WTC11 (cell line): Measurements from ENCODE around the gene MAST1. TPM values are rescaled to one million over a fixed set of nuclear protein-coding genes. Genes with fewer than 3 reads are reported as not detected.

Source experiments
- ATAC-seq: fragments of 200-7000 bp; cut with Tn5 transposase; 2 replicates; pipeline ENCODE4 v1.10.0; 2021; ENCODE audit warnings: mild to moderate bottlenecking, moderate library complexity
- CTCF ChIA-PET: fragments of 300-600 bp; sonication (Branson Sonifier 250); formaldehyde crosslinking; loops from one replicate; lab custom pipeline; 2021; ENCODE audit warnings: antibody characterized with exemption; lab: Charles Lee
- POLR2A ChIA-PET: fragments of 350-600 bp; sonication (Branson Sonifier 250); formaldehyde crosslinking; loops from one replicate; lab custom pipeline; 2021; ENCODE audit warnings: antibody characterized with exemption; lab: Charles Lee
- DNase-seq: peaks from one replicate; pipeline ENCODE4 v3.0.0; 2021; ENCODE audit warnings: low spot score
- H3K27ac Mint-ChIP-seq: 2 replicates; pipeline ENCODE4 v1.8.0; 2021; ENCODE audit warnings: mixed read lengths
- H3K27me3 Mint-ChIP-seq: 2 replicates; pipeline ENCODE4 v1.8.0; 2021; ENCODE audit warnings: low read depth, mild to moderate bottlenecking, moderate library complexity, mixed read lengths
- H3K36me3 Mint-ChIP-seq: 2 replicates; pipeline ENCODE4 v1.8.0; 2021; ENCODE audit warnings: mixed read lengths
- H3K4me1 Mint-ChIP-seq: 2 replicates; pipeline ENCODE4 v1.8.0; 2022; ENCODE audit warnings: mixed read lengths
- H3K4me3 Mint-ChIP-seq: 2 replicates; pipeline ENCODE4 v1.8.0; 2021; ENCODE audit warnings: mild to moderate bottlenecking, moderate library complexity, mixed read lengths
- H3K9me3 Mint-ChIP-seq: 2 replicates; pipeline ENCODE4 v1.8.0; 2021; ENCODE audit warnings: mixed read lengths
- ETV6 ChIP-seq: sonication (generic); formaldehyde crosslinking; IDR thresholded peaks from 2 replicates; pipeline ENCODE4 v1.8.1; 2022; ENCODE audit warnings: mild to moderate bottlenecking, missing genetic modification reagents
- GABPB1 ChIP-seq: sonication (generic); formaldehyde crosslinking; IDR thresholded peaks from 2 replicates; pipeline ENCODE4 v1.8.1; 2023; ENCODE audit warnings: mild to moderate bottlenecking, missing genetic modification reagents
- GTF2I ChIP-seq: fragments of 250-450 bp; sonication (Bioruptor Pico); conservative IDR thresholded peaks from 2 replicates; pipeline ENCODE4 v1.4.0; 2021; ENCODE audit warnings: mild to moderate bottlenecking
- HMGA2 ChIP-seq: fragments of 250-450 bp; sonication (Bioruptor Pico); IDR thresholded peaks from 2 replicates; pipeline ENCODE4 v1.4.0; 2021; ENCODE audit warnings: mild to moderate bottlenecking, moderate library complexity
- KAT7 ChIP-seq: sonication (generic); formaldehyde crosslinking; IDR thresholded peaks from 2 replicates; pipeline ENCODE4 v1.8.1; 2023; ENCODE audit warnings: missing genetic modification reagents, mild to moderate bottlenecking, borderline replicate concordance
- NFYB ChIP-seq: sonication (generic); formaldehyde crosslinking; conservative IDR thresholded peaks from 2 replicates; pipeline ENCODE4 v1.8.0; 2022; ENCODE audit warnings: low read depth, missing genetic modification reagents
- SOX15 ChIP-seq: fragments of 250-450 bp; sonication (Bioruptor Pico); IDR thresholded peaks from 2 replicates; pipeline ENCODE4 v1.9.0; 2021; ENCODE audit warnings: mild to moderate bottlenecking
- SP1 ChIP-seq: sonication (generic); formaldehyde crosslinking; conservative IDR thresholded peaks from 2 replicates; pipeline ENCODE4 v1.8.1; 2022; ENCODE audit warnings: missing genetic modification reagents
- TEAD1 ChIP-seq: sonication (generic); formaldehyde crosslinking; IDR thresholded peaks from 2 replicates; pipeline ENCODE4 v1.8.0; 2022; ENCODE audit warnings: mild to moderate bottlenecking, missing genetic modification reagents
- ZBTB21 ChIP-seq: sonication (generic); formaldehyde crosslinking; IDR thresholded peaks from 2 replicates; pipeline ENCODE4 v1.8.1; 2023; ENCODE audit warnings: mild to moderate bottlenecking, missing genetic modification reagents, borderline replicate concordance
- ZNF219 ChIP-seq: sonication (generic); formaldehyde crosslinking; IDR thresholded peaks from 2 replicates; pipeline ENCODE4 v1.8.0; 2023; ENCODE audit warnings: missing genetic modification reagents, mild to moderate bottlenecking, borderline replicate concordance
- ZNF423 ChIP-seq: fragments of 250-450 bp; sonication (Bioruptor Pico); IDR thresholded peaks from 2 replicates; pipeline ENCODE4 v2.1.2; 2022; ENCODE audit warnings: mild to moderate bottlenecking, moderate library complexity
- total RNA-seq: library from RNA; stranded (reverse); gene quantifications from 3 replicates; pipeline ENCODE4 v1.2.3, GENCODE V29; 2021
- TF ChIP-seq, protein P1 (sequence below): sonication (generic); formaldehyde crosslinking; IDR thresholded peaks from 2 replicates; pipeline ENCODE4 v1.8.1; 2023; ENCODE audit warnings: mild to moderate bottlenecking, missing genetic modification reagents
- TF ChIP-seq, protein P2 (sequence below): fragments of 250-450 bp; sonication (Bioruptor Pico); IDR thresholded peaks from 2 replicates; pipeline ENCODE4 v1.9.0; 2021; ENCODE audit warnings: moderate library complexity, mild to moderate bottlenecking, inconsistent platforms, borderline replicate concordance
- TF ChIP-seq, protein P3 (sequence below): sonication (generic); formaldehyde crosslinking; IDR thresholded peaks from 2 replicates; pipeline ENCODE4 v1.8.1; 2022; ENCODE audit warnings: low read depth, missing genetic modification reagents, borderline replicate concordance
- TF ChIP-seq, protein P4 (sequence below): sonication (generic); formaldehyde crosslinking; IDR thresholded peaks from 2 replicates; pipeline ENCODE4 v1.8.0; 2023; ENCODE audit warnings: missing genetic modification reagents, mild to moderate bottlenecking, borderline replicate concordance
- TF ChIP-seq, protein P5 (sequence below): sonication (generic); formaldehyde crosslinking; IDR thresholded peaks from 2 replicates; pipeline ENCODE4 v1.8.0; 2022; ENCODE audit warnings: mild to moderate bottlenecking, missing genetic modification reagents
- TF ChIP-seq, protein P6 (sequence below): sonication (generic); formaldehyde crosslinking; IDR thresholded peaks from 2 replicates; pipeline ENCODE4 v1.8.1; 2022; ENCODE audit warnings: mild to moderate bottlenecking, moderate library complexity, missing genetic modification reagents

Gene MAST1
- total RNA-seq, 1 experiment from 2014 or later, result 24.3 TPM

DNA sequence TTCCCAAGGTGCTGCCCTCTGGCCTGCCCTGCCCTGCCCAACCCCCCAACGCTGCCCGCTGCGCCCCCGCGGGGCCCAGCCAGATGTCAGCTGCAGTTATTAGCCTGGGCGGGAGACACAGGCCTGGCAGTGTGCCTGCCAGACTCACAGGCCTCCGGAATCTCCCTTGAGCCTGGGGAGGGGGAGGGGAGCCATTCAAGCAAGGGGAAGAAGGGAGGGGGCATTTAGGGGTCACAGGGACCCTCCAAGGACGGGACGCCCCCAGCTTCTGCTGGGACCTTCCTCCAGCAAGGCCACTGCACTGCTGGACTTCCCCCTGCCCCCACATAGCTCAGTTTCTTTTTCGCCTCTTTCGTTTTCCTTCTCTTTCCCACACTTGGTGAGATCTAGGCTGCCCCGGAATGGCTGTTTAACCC lies 49.6 kb upstream of the MAST1 start:
- no peaks in the 10 kb centered on the region for H3K36me3 Mint-ChIP-seq
- H3K4me3 Mint-ChIP-seq, result peak overlapping the region; percentile 78
- CTCF ChIA-PET, result interaction anchor here (0.6 to 3.4 kb wide), 9 partner anchors 11 to 97 kb away, joined by 3 to 29 read pairs (median 7); partner anchors contain the start of gene HOOK2
- no peak for ATAC-seq
- TF ChIP-seq, protein P1, sequence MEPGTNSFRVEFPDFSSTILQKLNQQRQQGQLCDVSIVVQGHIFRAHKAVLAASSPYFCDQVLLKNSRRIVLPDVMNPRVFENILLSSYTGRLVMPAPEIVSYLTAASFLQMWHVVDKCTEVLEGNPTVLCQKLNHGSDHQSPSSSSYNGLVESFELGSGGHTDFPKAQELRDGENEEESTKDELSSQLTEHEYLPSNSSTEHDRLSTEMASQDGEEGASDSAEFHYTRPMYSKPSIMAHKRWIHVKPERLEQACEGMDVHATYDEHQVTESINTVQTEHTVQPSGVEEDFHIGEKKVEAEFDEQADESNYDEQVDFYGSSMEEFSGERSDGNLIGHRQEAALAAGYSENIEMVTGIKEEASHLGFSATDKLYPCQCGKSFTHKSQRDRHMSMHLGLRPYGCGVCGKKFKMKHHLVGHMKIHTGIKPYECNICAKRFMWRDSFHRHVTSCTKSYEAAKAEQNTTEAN (CRISPR knock-in tag), result no peak
- TF ChIP-seq ZNF423 (CRISPR knock-in tag), result peak; percentile 42; the same call in 1 of the 2 replicates
- DNase-seq, result peak; percentile 53
- H3K4me1 Mint-ChIP-seq, result peaks cover 23% of the 10 kb centered on the region
- no peaks in the 10 kb centered on the region for H3K9me3 Mint-ChIP-seq
- peaks cover 24% of the 10 kb centered on the region for H3K27me3 Mint-ChIP-seq
- POLR2A ChIA-PET, result interaction anchor here (1.4 to 1.7 kb wide), 3 partner anchors 11 to 23 kb away, joined by 3 to 5 read pairs (median 4); no protein-coding TSS in a partner anchor
- H3K27ac Mint-ChIP-seq, result peak overlapping the region; percentile 63

DNA sequence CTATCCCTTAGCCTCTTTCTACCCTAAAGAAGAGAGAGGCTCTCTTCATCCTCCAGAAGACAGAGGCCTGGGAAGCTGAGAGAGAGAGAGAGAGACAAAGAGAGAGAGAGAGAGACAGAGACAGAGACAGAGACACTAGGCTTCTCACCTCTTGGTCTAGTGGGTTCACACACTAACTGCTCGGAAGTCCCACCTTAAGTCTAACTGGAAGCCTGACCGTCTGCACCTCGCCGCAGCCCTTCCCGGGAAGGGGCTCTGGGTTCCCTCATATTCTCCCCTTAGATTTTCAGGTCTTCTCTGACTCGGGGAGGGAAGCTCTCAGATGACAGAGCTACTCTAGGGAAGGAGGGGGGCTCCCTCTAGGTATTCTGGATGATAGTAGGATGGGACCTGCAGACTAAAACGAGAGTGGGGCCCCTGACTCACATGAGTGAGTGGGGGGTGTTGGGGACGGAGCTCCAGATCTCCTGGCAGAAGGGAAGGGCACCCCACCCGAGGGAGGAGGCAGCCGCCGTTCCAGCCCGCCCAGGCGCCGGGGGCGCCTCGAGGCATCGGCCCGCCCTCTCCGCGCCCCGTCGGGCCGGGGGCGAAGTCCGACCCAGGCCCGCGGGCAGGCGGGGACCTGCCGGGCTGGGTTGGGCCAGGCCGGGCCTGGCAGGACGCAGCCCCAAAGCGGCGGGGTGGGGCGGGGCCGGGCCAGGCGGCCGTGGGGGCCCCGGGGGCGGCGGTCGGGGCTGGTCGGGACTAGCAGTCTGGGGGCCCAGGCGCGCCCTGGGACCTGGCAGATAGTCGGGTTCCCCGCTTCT lies 49.0 kb upstream of the MAST1 start:
- ChIA-PET POLR2A (interaction anchor here (1.4 to 1.7 kb wide), 3 partner anchors 11 to 23 kb away, joined by 3 to 5 read pairs (median 4); no protein-coding TSS in a partner anchor), CTCF (interaction anchor here (1.0 to 3.4 kb wide), 8 partner anchors 12 to 96 kb away, joined by 3 to 29 read pairs (median 8); partner anchors contain the start of gene HOOK2)
- Mint-ChIP-seq H3K27ac (peak overlapping the region; percentile 63), H3K27me3 (peaks cover 27% of the 10 kb centered on the region), H3K4me3 (peak overlapping the region; percentile 84), H3K36me3 (no peaks in the 10 kb centered on the region), H3K9me3 (no peaks in the 10 kb centered on the region), H3K4me1 (peaks cover 26% of the 10 kb centered on the region)
- DNase-seq (peak; percentile 37), ATAC-seq (peak; percentile 7)
- TF ChIP-seq, protein P2, sequence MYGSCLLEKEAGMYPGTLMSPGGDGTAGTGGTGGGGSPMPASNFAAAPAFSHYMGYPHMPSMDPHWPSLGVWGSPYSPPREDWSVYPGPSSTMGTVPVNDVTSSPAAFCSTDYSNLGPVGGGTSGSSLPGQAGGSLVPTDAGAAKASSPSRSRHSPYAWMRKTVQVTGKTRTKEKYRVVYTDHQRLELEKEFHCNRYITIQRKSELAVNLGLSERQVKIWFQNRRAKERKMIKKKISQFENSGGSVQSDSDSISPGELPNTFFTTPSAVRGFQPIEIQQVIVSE (CRISPR knock-in tag), result no peak
- TF ChIP-seq, protein P3, sequence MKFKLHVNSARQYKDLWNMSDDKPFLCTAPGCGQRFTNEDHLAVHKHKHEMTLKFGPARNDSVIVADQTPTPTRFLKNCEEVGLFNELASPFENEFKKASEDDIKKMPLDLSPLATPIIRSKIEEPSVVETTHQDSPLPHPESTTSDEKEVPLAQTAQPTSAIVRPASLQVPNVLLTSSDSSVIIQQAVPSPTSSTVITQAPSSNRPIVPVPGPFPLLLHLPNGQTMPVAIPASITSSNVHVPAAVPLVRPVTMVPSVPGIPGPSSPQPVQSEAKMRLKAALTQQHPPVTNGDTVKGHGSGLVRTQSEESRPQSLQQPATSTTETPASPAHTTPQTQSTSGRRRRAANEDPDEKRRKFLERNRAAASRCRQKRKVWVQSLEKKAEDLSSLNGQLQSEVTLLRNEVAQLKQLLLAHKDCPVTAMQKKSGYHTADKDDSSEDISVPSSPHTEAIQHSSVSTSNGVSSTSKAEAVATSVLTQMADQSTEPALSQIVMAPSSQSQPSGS (CRISPR knock-in tag), result no peak
- TF ChIP-seq NFYB (CRISPR knock-in tag) (no peak), GTF2I (CRISPR knock-in tag) (peak; percentile 82; the same call in 1 of the 2 replicates), KAT7 (CRISPR knock-in tag) (no peak)

DNA sequence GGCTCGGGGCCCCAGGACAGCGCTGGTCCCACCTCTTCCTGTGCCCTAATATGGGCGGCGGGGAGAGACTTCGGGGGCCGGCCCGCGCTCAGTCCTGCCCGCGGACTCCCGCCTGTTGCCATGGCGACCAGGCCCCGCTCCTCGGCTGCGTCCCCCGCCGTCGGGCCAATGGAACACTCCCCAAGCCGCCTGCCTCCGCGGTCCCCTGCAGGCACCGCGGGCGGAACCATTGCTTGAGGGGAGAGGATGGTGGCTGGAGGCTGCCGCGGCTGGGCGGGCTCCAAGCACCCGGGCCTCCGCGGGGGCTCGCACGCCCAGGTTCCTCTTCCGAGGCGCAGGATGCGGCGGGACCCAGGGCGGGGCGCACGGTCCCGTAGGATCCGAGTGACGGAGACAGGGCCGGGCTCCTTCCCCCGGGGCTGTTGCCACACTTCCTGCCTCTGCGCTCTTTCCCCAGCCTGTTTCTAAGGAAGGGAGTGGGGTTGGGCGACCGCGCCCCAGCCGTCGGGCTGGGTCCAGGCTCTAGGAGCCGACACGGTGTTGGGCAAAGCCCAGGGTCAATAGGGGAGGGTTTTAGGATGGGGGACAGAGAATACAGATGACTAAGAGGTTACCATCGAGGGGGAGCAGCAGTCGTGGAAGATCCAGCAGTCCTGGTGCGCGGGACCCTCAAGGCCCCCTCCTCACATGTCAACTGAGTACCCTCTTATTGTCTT lies 48.3 kb upstream of the MAST1 start:
- peaks cover 32% of the 10 kb centered on the region for H3K27me3 Mint-ChIP-seq
- H3K27ac Mint-ChIP-seq, result peak overlapping the region; percentile 79; the same call in 1 of the 2 replicates
- TF ChIP-seq HMGA2 (CRISPR knock-in tag) (no peak), SOX15 (CRISPR knock-in tag) (no peak), NFYB (CRISPR knock-in tag) (no peak; the same call in 1 of the 2 replicates), ETV6 (0 out of 2 replicates have a peak, but pooled peaks have one; percentile 31), ZNF219 (CRISPR knock-in tag) (no peak), SP1 (CRISPR knock-in tag) (peak; percentile 87; the same call in 1 of the 2 replicates), TEAD1 (peak; percentile 56; the same call in 1 of the 2 replicates), GABPB1 (CRISPR knock-in tag) (peak; percentile 40; the same call in 1 of the 2 replicates), ZBTB21 (CRISPR knock-in tag) (peak; percentile 42; the same call in 1 of the 2 replicates)
- TF ChIP-seq, protein P4, sequence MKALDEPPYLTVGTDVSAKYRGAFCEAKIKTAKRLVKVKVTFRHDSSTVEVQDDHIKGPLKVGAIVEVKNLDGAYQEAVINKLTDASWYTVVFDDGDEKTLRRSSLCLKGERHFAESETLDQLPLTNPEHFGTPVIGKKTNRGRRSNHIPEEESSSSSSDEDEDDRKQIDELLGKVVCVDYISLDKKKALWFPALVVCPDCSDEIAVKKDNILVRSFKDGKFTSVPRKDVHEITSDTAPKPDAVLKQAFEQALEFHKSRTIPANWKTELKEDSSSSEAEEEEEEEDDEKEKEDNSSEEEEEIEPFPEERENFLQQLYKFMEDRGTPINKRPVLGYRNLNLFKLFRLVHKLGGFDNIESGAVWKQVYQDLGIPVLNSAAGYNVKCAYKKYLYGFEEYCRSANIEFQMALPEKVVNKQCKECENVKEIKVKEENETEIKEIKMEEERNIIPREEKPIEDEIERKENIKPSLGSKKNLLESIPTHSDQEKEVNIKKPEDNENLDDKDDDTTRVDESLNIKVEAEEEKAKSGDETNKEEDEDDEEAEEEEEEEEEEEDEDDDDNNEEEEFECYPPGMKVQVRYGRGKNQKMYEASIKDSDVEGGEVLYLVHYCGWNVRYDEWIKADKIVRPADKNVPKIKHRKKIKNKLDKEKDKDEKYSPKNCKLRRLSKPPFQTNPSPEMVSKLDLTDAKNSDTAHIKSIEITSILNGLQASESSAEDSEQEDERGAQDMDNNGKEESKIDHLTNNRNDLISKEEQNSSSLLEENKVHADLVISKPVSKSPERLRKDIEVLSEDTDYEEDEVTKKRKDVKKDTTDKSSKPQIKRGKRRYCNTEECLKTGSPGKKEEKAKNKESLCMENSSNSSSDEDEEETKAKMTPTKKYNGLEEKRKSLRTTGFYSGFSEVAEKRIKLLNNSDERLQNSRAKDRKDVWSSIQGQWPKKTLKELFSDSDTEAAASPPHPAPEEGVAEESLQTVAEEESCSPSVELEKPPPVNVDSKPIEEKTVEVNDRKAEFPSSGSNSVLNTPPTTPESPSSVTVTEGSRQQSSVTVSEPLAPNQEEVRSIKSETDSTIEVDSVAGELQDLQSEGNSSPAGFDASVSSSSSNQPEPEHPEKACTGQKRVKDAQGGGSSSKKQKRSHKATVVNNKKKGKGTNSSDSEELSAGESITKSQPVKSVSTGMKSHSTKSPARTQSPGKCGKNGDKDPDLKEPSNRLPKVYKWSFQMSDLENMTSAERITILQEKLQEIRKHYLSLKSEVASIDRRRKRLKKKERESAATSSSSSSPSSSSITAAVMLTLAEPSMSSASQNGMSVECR, result 0 out of 2 replicates have a peak, but pooled peaks have one; percentile 60
- TF ChIP-seq, protein P5, sequence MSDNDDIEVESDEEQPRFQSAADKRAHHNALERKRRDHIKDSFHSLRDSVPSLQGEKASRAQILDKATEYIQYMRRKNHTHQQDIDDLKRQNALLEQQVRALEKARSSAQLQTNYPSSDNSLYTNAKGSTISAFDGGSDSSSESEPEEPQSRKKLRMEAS (CRISPR knock-in tag), result peak; percentile 71
- TF ChIP-seq, protein P6, sequence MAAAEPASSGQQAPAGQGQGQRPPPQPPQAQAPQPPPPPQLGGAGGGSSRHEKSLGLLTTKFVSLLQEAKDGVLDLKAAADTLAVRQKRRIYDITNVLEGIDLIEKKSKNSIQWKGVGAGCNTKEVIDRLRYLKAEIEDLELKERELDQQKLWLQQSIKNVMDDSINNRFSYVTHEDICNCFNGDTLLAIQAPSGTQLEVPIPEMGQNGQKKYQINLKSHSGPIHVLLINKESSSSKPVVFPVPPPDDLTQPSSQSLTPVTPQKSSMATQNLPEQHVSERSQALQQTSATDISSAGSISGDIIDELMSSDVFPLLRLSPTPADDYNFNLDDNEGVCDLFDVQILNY (CRISPR knock-in tag), result peak; percentile 91
- ChIA-PET CTCF (interaction anchor here (1.4 to 14.0 kb wide), 9 partner anchors 12 to 95 kb away, joined by 3 to 341 read pairs (median 8); partner anchors contain the start of gene HOOK2), POLR2A (interaction anchor here (1.4 to 1.7 kb wide), 3 partner anchors 12 to 24 kb away, joined by 3 to 5 read pairs (median 4); no protein-coding TSS in a partner anchor)
- DNase-seq (peak; percentile 98), ATAC-seq (peak; percentile 63)
- no peaks in the 10 kb centered on the region for H3K9me3 Mint-ChIP-seq
- peak overlapping the region; percentile 84 for H3K4me3 Mint-ChIP-seq
- H3K4me1 Mint-ChIP-seq, result peaks cover 29% of the 10 kb centered on the region
- H3K36me3 Mint-ChIP-seq, result no peaks in the 10 kb centered on the region
